NCI-H1105 treated with DMSO at 0.1 percent for 48 hours (cell line): ENCODE data around the gene EEF1E1.
"Not testable (repeated sequence)": the region's sequence is repeated elsewhere in the genome, so short reads cannot be mapped to it uniquely, and the experiment has no call there.

ENCODE experiments used
- DNase-seq: peaks from one replicate; lab custom pipeline; 2025; lab: John Stamatoyannopoulos, UW

Gene EEF1E1

GRCh38 chr6:8063761-8064637 is 38.3 kb downstream of the EEF1E1 start, which contains the start of gene BLOC1S5:
BLOC1S5 (minus strand) TSS chr6:8064389; CDS start chr6:8064376, 13 bp downstream.
- peak; percentile 97 for DNase-seq

- DNase-seq, result no peak
Observed at GRCh38 chr6:8061736-8062135, 40.6 kb downstream of the EEF1E1 start.

DNA sequence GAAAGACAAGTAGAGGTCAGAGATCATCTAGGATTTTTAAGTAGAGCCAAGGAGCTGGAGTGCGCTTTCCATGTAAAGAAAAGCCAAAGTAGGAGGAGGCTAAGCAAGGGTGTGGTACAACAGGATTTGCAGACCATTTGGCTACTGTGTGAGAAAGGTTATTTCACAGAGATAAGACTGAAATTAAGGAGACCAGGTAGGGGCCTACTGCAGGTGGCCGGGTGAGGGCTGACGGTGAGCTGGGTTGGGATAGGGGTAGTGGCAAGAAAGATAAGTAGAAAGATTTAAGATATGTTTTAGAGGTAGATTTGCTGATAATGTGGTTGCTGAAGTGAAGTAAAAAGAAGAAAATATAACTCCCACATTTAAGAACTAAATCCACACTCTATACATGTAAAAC is 42.0 kb downstream of the EEF1E1 start:
- no peak for DNase-seq

DNA sequence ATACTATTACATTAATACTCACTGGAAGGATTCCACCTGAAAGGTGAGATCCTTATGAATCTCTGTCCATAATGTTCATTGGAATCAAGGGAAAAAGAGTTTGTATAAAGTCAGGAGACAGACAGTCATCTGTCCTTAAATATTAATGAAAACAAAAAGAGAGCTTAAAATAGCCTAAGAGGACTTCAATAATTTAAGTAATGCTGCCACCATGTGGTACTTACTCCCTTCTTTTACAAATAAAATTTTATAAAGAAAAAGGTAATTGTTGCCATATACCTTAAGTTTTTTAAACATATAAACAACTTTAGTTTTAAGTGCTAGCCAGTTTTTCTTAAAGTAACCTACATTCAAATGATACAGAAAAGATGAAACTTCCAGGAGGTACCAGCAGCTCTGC is 43.2 kb downstream of the EEF1E1 start:
- DNase-seq, result peak; percentile 23

GRCh38 chr6:8057793-8058192 is 44.6 kb downstream of the EEF1E1 start:
- no peak for DNase-seq

GRCh38 chr6:8057263-8057662 is 45.1 kb downstream of the EEF1E1 start:
- DNase-seq, result no peak

DNA sequence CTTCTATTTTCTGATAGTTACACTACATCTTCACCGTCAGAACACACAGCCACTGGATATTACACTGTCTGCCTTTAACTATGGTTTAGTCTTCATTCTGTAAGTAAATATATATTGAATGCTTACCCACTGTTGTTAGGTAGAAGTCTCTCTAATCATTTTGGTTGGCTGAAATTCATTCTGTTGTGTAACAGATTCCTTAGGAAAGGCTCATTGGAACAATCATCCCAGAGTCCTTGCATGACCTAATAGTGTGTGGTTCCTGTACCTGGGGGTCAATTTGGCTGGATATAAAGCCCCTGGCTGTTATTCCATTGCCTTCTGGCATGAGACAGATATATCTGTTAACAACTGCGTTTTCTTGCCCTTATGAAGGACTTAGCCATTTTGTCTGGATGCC is 48.1 kb downstream of the EEF1E1 start:
- no peak for DNase-seq

GRCh38 chr6:8047541-8048292 is 54.6 kb downstream of the EEF1E1 start:
- DNase-seq, result no peak

DNA sequence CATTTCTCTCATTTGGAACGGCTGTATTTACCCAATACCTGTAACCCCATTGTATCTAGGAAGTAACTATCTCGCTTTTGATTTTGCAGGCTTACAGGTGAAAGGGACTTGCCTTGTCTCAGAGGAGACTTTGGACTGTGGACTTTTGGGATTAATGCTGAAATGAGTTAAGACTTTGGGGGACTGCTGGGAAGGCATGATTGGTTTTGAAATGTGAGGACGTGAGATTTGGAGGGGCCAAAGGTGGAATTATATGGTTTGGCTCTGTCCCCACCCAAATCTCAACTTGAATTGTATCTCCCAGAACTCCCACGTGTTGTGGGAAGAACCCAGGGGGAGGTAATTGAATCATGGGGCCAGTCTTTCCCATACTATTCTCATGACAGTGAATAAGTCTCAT is 56.6 kb downstream of the EEF1E1 start:
- not testable (repeated sequence) for DNase-seq

DNA sequence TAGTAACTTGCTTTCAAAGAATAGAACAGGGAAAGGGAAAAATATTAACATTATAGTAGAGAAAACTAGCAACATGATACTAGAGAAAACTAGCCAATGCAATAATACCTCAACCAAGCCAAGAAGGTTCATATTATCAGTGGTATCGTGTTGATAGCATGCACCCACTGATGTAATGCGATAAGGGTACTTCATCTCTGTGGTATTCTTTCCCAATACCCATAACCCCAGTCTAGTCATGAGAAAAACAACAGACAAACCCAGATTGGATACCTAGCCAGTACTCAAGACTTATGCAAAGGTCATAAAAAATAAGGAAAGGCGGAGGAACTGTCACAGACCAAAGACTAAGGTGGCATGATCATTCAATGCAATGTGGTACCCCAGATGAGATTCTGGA is 59.1 kb downstream of the EEF1E1 start:
- DNase-seq, result no peak

- no peak for DNase-seq
Observed at GRCh38 chr6:8041913-8042583, 60.3 kb downstream of the EEF1E1 start.

DNA sequence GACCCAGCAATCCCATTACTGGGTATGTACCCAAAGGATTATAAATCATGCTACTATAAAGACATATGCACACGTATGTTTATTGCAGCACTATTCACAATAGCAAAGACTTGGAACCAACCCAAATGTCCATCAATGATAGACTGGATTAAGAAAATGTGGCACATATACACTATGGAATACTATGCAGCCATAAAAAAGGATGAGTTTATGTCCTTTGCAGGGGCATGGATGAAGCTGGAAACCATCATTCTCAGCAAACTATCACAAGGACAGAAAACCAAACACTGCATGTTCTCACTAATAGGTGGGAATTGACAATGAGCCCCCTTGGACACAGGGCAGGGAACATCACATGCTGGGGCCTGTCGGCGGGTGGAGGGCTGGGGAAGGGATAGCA is 68.2 kb downstream of the EEF1E1 start:
- DNase-seq, result not testable (repeated sequence)

GRCh38 chr6:8030920-8031319 is 71.4 kb downstream of the EEF1E1 start:
- DNase-seq, result no peak
